Tibial artery (tissue), 4 donors: ENCODE data around the gene CDC123.
"Not testable (repeated sequence)": the region's sequence is repeated elsewhere in the genome, so short reads cannot be mapped to it uniquely, and the experiment has no call there.

Source experiments
- DNase-seq, 2 donors: peaks; one replicate each; pipeline ENCODE4 v3.0.0-alpha.2; 2019
- H3K27ac ChIP-seq, 2 donors: fragments of 200-600 bp; sonication (generic) in 1 of 2; 1 replicate in 1 of 2; 2 replicates in 1 of 2; pipeline ENCODE4 v1.5.1; 2018 to 2019; ENCODE audit warnings: mild to moderate bottlenecking in 1 of 2
- H3K27me3 ChIP-seq, 2 donors: fragments of 200-600 bp; sonication (generic) in 1 of 2; one replicate each; pipeline versions ENCODE4 v1.5.1 to v1.6.0; 2016 to 2019
- H3K36me3 ChIP-seq, 3 donors: fragments of 200-600 bp; sonication (generic) in 2 of 3; one replicate each; pipeline ENCODE4 v1.5.1; 2016 to 2019; ENCODE audit warnings: mild to moderate bottlenecking in 2 of 3
- H3K4me1 ChIP-seq, 4 donors: fragments of 200-600 bp; sonication (generic) in 2 of 4; 1 replicate in 3 of 4; 2 replicates in 1 of 4; pipeline ENCODE4 v1.5.1; 2016 to 2019
- H3K4me3 ChIP-seq, 2 donors: fragments of 200-600 bp; sonication (generic) in 1 of 2; 1 replicate in 1 of 2; 2 replicates in 1 of 2; pipeline ENCODE4 v1.5.1; 2018 to 2019; ENCODE audit warnings: mild to moderate bottlenecking in 2 of 2
- H3K9me3 ChIP-seq, 3 donors: fragments of 200-600 bp; sonication (generic) in 1 of 3; one replicate each; pipeline ENCODE4 v1.5.1; 2016 to 2019
- intact Hi-C: fragments of 100-400 bp; cut with DNase I; formaldehyde crosslinking; loops from one replicate; pipeline ENCODE4 v1.15.0; 2023; ENCODE audit warnings: low total_unique reads
- TF ChIP-seq, protein P1 (sequence below), 2 experiments: fragments of 200-600 bp in 1 of 2; fragments of 450-650 bp in 1 of 2; IDR thresholded peaks; one replicate each; pipeline ENCODE4 v1.5.1; 2017 to 2019; ENCODE audit warnings: antibody characterized with exemption in 2 of 2, mild to moderate bottlenecking in 1 of 2, moderate library complexity in 1 of 2

Gene CDC123

DNA sequence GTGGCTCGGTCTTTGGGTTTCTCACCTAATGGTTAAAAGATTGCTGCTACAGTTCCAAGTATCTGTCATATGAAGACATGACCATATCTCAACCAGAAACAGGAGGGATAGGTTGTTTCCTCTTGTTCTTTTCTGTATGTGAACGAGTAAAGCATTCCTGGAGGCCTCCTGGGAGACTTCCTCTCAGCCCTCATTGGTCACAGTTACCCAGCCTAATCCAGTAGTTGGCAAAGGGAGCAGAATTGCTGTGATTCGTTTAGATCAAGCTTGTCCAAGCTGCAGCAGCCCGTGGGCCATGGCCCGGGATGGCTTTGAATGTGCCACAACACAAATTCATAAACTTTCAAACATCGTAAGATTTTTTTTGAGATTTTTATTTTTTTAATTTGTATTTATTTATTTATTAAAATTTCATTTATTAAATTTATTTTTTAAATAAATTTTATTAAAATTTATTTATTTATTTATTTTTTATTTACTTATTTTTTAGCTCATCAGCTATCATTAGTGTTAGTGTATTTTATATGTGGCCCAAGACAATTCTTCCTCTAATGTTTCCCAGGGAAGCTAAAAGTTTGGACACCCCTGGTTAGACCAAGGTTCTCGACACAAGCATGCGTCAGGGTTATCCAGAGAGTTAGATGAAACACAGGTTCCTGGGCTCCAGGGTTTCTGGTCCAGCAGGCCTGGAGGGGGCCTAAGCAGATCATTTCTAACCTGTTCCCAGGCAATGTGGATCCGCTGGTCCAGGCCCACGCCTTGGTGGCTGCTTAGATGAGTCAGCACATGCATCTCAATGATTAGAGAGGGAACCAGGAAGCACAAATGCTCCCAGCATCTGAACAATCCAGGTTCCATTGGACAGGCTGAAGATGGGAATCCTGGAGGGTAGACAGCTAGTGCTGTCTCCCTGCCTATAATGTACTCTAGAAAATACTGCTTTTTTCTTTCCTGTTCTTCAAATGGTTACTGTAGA, 25.6 kb downstream of the CDC123 start:
- DNase-seq = no peak
- H3K36me3 ChIP-seq = peaks cover 8 to 34% (median 24%) of the 10 kb centered on the region in 3 donors
- TF ChIP-seq, protein P1, sequence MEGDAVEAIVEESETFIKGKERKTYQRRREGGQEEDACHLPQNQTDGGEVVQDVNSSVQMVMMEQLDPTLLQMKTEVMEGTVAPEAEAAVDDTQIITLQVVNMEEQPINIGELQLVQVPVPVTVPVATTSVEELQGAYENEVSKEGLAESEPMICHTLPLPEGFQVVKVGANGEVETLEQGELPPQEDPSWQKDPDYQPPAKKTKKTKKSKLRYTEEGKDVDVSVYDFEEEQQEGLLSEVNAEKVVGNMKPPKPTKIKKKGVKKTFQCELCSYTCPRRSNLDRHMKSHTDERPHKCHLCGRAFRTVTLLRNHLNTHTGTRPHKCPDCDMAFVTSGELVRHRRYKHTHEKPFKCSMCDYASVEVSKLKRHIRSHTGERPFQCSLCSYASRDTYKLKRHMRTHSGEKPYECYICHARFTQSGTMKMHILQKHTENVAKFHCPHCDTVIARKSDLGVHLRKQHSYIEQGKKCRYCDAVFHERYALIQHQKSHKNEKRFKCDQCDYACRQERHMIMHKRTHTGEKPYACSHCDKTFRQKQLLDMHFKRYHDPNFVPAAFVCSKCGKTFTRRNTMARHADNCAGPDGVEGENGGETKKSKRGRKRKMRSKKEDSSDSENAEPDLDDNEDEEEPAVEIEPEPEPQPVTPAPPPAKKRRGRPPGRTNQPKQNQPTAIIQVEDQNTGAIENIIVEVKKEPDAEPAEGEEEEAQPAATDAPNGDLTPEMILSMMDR (IDR thresholded peaks at IDR 0.05) = no peak
- H3K4me3 ChIP-seq = no peak overlapping the region
- no peaks in the 10 kb centered on the region for H3K27me3 ChIP-seq
- H3K9me3 ChIP-seq = no peaks in the 10 kb centered on the region
- peak overlapping the region; percentile 66 to 68 for H3K27ac ChIP-seq
- H3K4me1 ChIP-seq = peaks cover 0 to 59% (median 34%) of the 10 kb centered on the region in 4 donors
- intact Hi-C loops = no loop called here

DNA sequence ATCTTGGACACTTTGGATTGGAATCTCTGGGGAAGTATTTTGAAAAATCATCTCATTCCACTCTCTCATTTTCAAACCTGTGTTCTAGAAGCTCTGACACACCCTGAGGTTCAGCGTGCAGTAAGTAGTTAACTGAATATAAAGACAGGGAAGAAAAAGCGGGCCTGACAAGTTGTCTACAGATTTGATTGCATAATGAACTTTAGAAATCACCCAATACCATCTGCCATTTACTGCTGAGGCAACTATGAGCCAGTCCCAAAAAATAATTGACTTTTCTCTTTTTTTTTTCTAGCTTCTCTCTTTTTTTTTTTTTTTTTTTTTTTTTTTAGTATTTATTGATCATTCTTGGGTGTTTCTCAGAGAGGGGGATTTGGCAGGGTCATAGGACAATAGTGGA, 29.5 kb downstream of the CDC123 start:
- DNase-seq = no peak
- intact Hi-C loops = no loop called here
- peak overlapping the region; percentile 54 to 66 for H3K27ac ChIP-seq

DNA sequence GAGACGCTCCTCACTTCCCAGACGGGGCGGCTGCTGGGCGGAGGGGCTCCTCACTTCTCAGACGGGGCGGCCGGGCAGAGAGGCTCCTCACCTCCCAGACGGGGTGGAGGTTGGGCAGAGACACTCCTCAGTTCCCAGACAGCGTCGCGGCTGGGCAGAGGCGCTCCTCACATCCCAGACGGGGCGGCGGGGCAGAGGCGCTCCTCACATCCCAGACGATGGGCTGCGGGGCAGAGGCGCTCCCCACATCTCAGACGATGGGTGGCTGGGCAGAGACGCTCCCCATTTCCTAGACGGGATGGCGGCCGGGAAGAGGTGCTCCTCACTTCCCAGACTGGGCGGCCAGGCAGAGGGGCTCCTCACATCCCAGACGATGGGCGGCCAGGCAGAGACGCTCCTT, 30.4 kb downstream of the CDC123 start:
- H3K27ac ChIP-seq, H3K9me3 ChIP-seq, DNase-seq, H3K27me3 ChIP-seq, intact Hi-C loops, H3K4me3 ChIP-seq: not testable (repeated sequence)
- H3K36me3 ChIP-seq = peaks cover 0 to 36% (median 12%) of the 10 kb centered on the region in 3 donors
- peaks cover 0 to 40% (median 21%) of the 10 kb centered on the region in 4 donors for H3K4me1 ChIP-seq

More for the DNA sequence above, 29.5 kb downstream of the CDC123 start:
- H3K9me3 ChIP-seq = no peaks in the 10 kb centered on the region
- H3K4me3 ChIP-seq = no peak overlapping the region
- no peaks in the 10 kb centered on the region for H3K27me3 ChIP-seq
- H3K36me3 ChIP-seq = peaks cover 0 to 29% (median 8%) of the 10 kb centered on the region in 3 donors
- H3K4me1 ChIP-seq = peaks cover 0 to 50% (median 27%) of the 10 kb centered on the region in 4 donors
- TF ChIP-seq, protein P1 (IDR thresholded peaks at IDR 0.05) = no peak

DNA sequence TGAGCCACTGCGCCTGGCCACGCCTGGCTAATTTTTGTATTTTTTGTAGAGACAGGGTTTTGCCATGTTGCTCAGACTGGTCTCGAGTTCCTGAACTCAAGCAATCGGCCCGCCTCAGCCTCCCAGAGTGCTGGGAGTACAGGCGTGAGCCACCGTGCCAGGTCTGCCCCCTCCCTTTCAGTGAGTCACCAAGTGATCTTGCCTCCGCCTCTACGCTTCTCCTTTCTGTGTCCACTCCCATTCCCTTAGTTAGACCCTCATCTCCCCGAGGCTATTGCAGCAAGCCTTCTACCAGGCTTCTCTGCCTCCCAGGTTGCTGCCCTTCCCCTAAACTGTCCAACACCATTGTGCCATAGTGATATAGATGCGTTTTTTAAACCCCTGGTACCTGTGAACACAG, 32.9 kb downstream of the CDC123 start:
- DNase-seq = no peak
- Histone ChIP-seq H3K9me3 (no peaks in the 10 kb centered on the region), H3K27me3 (no peaks in the 10 kb centered on the region), H3K27ac (no peak overlapping the region), H3K36me3 (peaks cover 0 to 52% (median 26%) of the 10 kb centered on the region in 3 donors), H3K4me1 (peaks cover 0 to 16% (median 11%) of the 10 kb centered on the region in 4 donors), H3K4me3 (no peak overlapping the region)
- TF ChIP-seq, protein P1 (IDR thresholded peaks at IDR 0.05) = no peak
- intact Hi-C loops = no loop called here

GRCh38 chr10:12234687-12235086, 38.7 kb downstream of the CDC123 start:
- DNase-seq, H3K4me3 ChIP-seq, H3K9me3 ChIP-seq, intact Hi-C loops, H3K27me3 ChIP-seq: not testable (repeated sequence)
- H3K36me3 ChIP-seq = peaks cover 0 to 57% (median 34%) of the 10 kb centered on the region in 3 donors
- H3K4me1 ChIP-seq = peaks cover 0 to 32% (median 8%) of the 10 kb centered on the region in 4 donors
- peak overlapping the region; percentile 43 to 70 for H3K27ac ChIP-seq

DNA sequence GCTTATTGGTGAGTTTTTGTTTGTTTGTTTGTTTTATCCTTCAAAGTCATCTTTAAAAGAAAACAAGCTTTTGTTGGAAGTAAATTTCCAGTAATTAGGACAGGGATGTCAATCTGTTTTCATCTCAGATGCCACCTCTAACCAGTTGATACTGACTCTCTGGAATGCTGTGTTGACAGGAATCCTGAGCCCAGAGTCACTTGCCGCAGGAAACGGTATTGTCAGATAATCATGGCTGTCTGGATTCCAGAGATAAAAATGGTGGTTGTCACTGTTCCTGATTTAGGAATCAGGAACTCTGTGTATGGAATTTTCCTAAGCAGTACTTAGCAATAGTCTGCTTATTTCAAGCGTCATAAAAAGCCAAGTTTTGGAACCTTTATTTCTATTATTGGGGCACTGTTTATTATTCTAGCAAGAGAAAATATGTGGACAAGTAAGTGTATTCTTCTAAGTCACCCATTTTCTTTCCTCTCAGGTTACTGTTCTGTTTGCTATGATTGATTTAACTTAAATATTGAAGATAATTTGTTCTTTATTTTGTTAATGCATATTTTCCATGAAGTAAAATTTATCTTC, 39.2 kb downstream of the CDC123 start:
- Histone ChIP-seq H3K27ac (peak overlapping the region; percentile 43 to 70), H3K36me3 (peaks cover 0 to 55% (median 34%) of the 10 kb centered on the region in 3 donors), H3K4me1 (peaks cover 0 to 32% (median 8%) of the 10 kb centered on the region in 4 donors), H3K27me3 (no peaks in the 10 kb centered on the region), H3K4me3 (peak overlapping the region in 1 of 2 donors; percentile 6), H3K9me3 (no peaks in the 10 kb centered on the region)
- no peak for DNase-seq
- TF ChIP-seq, protein P1 (IDR thresholded peaks at IDR 0.05) = no peak
- intact Hi-C loops = no loop called here
